Measurements from ENCODE around the gene PHACTR3. TPM values are rescaled to one million over a fixed set of nuclear protein-coding genes. Genes with fewer than 3 reads are reported as not detected.

PHACTR3 gene
- total RNA-seq, 1 experiment from 2014 or later = 30.6 TPM

- Histone ChIP-seq H3K79me2 (ENCODE audit: low read length) (no peaks in the 10 kb centered on the region), H3K4me3 (ENCODE audit: low read length) (no peak overlapping the region), H3K27me3 (ENCODE audit: low read length) (peaks cover 79% of the 10 kb centered on the region), H3K4me1 (ENCODE audit: insufficient read depth, low read length) (no peaks in the 10 kb centered on the region), H3K36me3 (ENCODE audit: low read depth, low read length) (no peaks in the 10 kb centered on the region), H3F3A (ENCODE audit: low read length, unreplicated experiment) (no peaks in the 10 kb centered on the region), H3K9ac (ENCODE audit: low read length) (no peak overlapping the region), H3K9me2 (replicated peaks; ENCODE audit: low read length) (no peaks in the 10 kb centered on the region), H3K9me3 (ENCODE audit: low read length) (no peaks in the 10 kb centered on the region), H3K4me2 (ENCODE audit: low read length) (no peak overlapping the region), H2AFZ (ENCODE audit: low read length) (no peak overlapping the region), H4K20me1 (ENCODE audit: low read length) (no peaks in the 10 kb centered on the region), H3K27ac (ENCODE audit: low read length) (no peak overlapping the region)
- DNase-seq (no peak), ATAC-seq (no peak)
- POLR2A ChIA-PET (ENCODE audit: unreplicated experiment) = no interaction called here
- BruUV-seq (replicated peaks) = no TSS peak
- TF ChIP-seq EZH2phosphoT487 (IDR thresholded peaks at IDR 0.05; ENCODE audit: borderline replicate concordance, low read length) (no peak), CTCF (conservative IDR thresholded peaks at IDR 0.05; ENCODE audit: low read depth, low read length) (no peak), EZH2 (IDR thresholded peaks at IDR 0.05; ENCODE audit: low read length, unreplicated experiment) (no peak)
- intact Hi-C loops (cut with micrococcal nuclease) = no loop called here
- CTCF ChIA-PET = no interaction called here
These were observed 76.5 kb downstream of the PHACTR3 start for GRCh38 chr20:59680852-59681251.

GRCh38 chr20:59682603-59683002, 78.3 kb downstream of the PHACTR3 start:
- ChIA-PET CTCF (no interaction called here), POLR2A (ENCODE audit: unreplicated experiment) (no interaction called here)
- Histone ChIP-seq H3K36me3 (ENCODE audit: low read depth, low read length) (no peaks in the 10 kb centered on the region), H3K9me2 (replicated peaks; ENCODE audit: low read length) (no peaks in the 10 kb centered on the region), H3K4me2 (ENCODE audit: low read length) (no peak overlapping the region), H3K9ac (ENCODE audit: low read length) (no peak overlapping the region), H3F3A (ENCODE audit: low read length, unreplicated experiment) (no peaks in the 10 kb centered on the region), H3K27me3 (ENCODE audit: low read length) (peaks cover 63% of the 10 kb centered on the region), H3K79me2 (ENCODE audit: low read length) (no peaks in the 10 kb centered on the region), H3K4me3 (ENCODE audit: low read length) (no peak overlapping the region), H4K20me1 (ENCODE audit: low read length) (no peaks in the 10 kb centered on the region), H3K27ac (ENCODE audit: low read length) (no peak overlapping the region), H2AFZ (ENCODE audit: low read length) (no peak overlapping the region), H3K4me1 (ENCODE audit: insufficient read depth, low read length) (no peaks in the 10 kb centered on the region), H3K9me3 (ENCODE audit: low read length) (no peaks in the 10 kb centered on the region)
- ATAC-seq (no peak), DNase-seq (no peak)
- BruUV-seq (replicated peaks) = no TSS peak
- no peak for TF ChIP-seq CTCF (conservative IDR thresholded peaks at IDR 0.05; ENCODE audit: low read depth, low read length)
- no peak for TF ChIP-seq EZH2 (IDR thresholded peaks at IDR 0.05; ENCODE audit: low read length, unreplicated experiment)
- no peak for TF ChIP-seq EZH2phosphoT487 (IDR thresholded peaks at IDR 0.05; ENCODE audit: borderline replicate concordance, low read length)
- intact Hi-C loops (cut with micrococcal nuclease) = no loop called here

GRCh38 chr20:59683181-59683580, 78.8 kb downstream of the PHACTR3 start:
- BruUV-seq (replicated peaks) = no TSS peak
- H3K79me2 ChIP-seq (ENCODE audit: low read length) = no peaks in the 10 kb centered on the region
- ATAC-seq = no peak
- no peaks in the 10 kb centered on the region for H4K20me1 ChIP-seq (ENCODE audit: low read length)
- no peak for DNase-seq
- ChIA-PET POLR2A (ENCODE audit: unreplicated experiment) (no interaction called here), CTCF (no interaction called here)
- H3K4me2 ChIP-seq (ENCODE audit: low read length) = no peak overlapping the region
- H3K9me3 ChIP-seq (ENCODE audit: low read length) = no peaks in the 10 kb centered on the region
- peaks cover 63% of the 10 kb centered on the region for H3K27me3 ChIP-seq (ENCODE audit: low read length)
- no peaks in the 10 kb centered on the region for H3K9me2 ChIP-seq (replicated peaks; ENCODE audit: low read length)
- H3F3A ChIP-seq (ENCODE audit: low read length, unreplicated experiment) = no peaks in the 10 kb centered on the region
- intact Hi-C loops (cut with micrococcal nuclease) = no loop called here
- TF ChIP-seq EZH2 (IDR thresholded peaks at IDR 0.05; ENCODE audit: low read length, unreplicated experiment) = no peak
- no peak for TF ChIP-seq CTCF (conservative IDR thresholded peaks at IDR 0.05; ENCODE audit: low read depth, low read length)
- TF ChIP-seq EZH2phosphoT487 (IDR thresholded peaks at IDR 0.05; ENCODE audit: borderline replicate concordance, low read length) = no peak
- no peaks in the 10 kb centered on the region for H3K36me3 ChIP-seq (ENCODE audit: low read depth, low read length)
- H3K4me3 ChIP-seq (ENCODE audit: low read length) = no peak overlapping the region
- no peaks in the 10 kb centered on the region for H3K4me1 ChIP-seq (ENCODE audit: insufficient read depth, low read length)
- no peak overlapping the region for H3K9ac ChIP-seq (ENCODE audit: low read length)
- no peak overlapping the region for H3K27ac ChIP-seq (ENCODE audit: low read length)
- no peak overlapping the region for H2AFZ ChIP-seq (ENCODE audit: low read length)
